CD4-positive, alpha-beta T cell treated with Interleukin-1 beta for 1 hour (primary cell): Measurements from ENCODE around the gene NUP214.
"Not testable (repeated sequence)": the region's sequence is repeated elsewhere in the genome, so short reads cannot be mapped to it uniquely, and the experiment has no call there.

Experiments
- DNase-seq, 2 donors: peaks; one replicate each; pipeline ENCODE4 v3.0.0-alpha.2; 2020 to 2022

Gene NUP214

DNA sequence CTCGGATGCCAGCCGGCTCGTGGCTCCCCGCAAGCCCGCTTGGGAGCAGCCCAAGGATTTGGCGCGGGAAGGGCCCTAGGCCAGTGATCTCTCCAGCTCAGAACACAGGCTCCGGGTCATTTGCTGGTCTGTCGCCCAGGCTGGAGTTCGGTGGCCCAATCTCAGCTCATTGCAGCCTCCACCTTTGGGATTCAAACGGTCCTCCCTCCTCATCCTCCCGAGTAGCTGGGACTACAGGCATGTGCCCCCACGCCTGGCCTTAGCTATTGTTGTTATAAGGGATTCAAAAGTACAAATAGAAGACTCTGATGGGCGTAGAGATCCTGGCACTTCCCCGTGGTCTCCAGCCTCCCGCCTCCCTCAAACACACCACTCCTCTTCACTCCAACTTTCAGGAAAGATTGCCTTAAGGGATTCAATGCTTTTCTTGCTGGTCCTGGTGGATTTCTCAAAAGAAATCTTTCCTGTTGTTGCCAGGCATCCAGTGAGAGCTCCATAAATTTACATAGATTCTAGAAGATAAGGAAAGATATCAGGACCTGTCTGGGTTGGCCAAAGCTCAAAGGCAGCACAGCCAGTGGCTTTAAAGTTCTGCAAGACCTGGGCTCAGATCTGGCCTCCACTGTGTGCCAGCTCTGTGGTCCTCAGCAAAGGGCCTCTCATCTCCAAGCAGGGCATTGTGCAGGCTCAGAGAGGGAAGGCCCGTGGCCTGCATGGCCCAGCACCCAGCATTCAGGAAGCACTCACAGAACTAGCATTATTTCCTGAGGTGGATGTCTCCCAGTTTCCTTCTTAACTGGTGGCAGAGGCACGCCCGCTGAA, 28.0 kb upstream of the NUP214 start:
- DNase-seq = no peak

DNA sequence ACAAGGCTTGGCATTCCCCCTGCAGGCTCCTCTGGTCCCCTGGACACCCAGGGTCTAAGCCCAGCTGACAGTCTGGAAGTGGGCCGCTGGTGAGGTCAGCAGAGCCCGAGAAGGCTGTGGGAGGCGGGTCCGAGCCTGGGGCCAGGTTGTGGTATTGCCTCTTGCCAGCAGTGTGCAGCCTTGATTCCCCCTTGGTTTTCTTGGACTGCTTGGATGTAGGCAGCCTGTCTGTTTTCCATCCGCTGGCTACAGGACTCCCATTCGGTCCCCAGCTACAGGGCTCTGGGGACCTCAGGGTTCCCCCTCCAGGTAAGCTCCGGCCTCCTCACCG, 27.5 kb upstream of the NUP214 start:
- DNase-seq = no peak

DNA sequence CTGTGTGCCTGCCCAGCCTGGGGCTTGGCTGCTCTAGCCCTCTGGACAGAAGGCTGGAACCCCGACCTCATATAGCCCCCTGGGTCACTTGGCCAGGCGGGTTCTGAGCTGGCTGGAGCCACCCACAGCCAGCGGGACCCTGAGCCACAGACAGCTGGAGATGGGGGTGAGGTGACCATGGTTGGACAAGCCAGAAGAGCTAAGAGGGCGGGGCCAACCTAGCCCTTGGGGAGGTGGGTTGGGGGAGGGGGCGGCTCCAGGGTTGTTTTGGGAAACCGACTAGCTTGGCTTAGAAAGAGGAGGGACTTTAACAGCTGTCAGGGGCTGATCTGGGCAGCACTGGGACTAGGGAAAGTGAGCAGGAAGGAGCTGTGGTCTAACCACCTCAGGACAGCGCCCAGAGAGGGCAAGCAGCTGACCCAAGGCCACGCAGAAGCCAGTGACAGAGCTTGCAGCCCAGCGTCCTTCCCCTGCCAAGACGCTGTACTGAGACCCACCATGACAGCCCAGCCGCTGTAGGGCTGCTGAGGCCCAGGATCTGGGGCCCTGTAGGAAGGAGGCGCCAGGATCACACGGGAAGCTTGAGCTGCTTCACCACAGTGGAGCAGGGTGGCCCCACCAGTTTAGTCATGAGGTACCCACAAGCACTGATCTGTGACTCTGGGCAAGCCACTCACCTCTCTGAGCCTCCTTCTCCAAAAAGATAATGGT, 26.8 kb upstream of the NUP214 start:
- DNase-seq = no peak

DNA sequence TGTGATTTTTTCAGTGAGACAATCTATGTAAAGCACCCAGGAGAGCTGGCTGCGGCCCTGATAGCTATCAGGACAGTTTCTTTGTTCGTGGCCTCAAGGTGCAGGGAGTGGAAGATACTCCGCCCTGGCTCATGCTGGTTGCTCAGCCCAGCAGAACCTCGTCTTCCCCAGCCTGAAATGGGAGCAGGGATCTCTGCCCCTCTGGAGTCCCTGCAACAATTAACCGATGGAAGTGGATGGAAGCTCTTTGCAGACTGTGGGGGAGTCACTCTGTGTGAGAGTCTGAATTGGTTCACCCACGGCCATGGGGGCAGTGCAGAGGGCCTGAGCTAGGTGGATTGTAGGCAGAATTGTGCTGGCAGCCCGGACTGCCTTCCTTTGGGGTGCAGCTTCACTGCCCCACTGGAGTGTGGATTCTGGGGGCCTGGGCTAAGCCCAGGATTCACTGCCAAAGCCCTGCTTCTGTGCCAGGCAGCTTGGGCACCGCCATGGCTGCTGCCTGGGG, 26.2 kb upstream of the NUP214 start:
- no peak for DNase-seq

DNA sequence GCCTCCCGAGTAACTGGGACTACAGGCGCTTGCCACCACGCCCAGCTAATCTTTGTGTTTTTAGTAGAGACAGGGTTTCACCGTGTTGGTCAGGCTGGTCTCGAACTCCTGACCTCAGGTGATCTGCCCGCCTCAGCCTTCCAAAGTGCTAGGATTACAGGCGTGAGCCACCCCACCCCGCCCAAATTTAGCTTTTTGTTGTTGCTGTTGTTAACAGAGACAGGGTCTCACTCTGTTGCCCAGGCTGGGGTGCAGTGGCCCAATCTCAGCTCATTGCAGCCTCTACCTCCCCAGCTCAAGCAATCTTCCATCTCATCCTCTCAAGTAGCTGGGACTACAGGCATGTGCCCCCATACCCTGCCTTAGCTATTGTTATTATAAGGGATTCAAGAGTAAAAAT, 25.5 kb upstream of the NUP214 start:
- DNase-seq = not testable (repeated sequence)

DNA sequence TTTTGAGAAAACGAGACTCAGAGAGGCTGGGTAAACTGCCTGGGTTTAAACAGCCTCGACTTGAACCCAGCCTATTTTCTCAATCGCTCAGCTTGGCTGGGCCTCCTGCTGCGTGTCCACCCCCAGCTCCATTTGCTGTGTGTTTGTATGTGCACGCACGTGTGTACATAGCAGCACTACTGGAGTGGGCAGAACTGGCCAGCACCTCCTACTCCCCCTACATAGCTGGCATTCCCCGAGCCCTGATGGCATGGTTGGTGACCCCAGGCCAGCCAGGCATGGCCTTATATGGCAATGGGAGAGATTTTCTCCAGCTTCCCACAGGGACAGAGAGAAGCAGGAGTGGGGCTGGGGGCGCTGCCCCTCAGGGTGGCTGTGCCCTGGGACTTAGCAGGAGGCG, 24.9 kb upstream of the NUP214 start:
- no peak for DNase-seq

DNA sequence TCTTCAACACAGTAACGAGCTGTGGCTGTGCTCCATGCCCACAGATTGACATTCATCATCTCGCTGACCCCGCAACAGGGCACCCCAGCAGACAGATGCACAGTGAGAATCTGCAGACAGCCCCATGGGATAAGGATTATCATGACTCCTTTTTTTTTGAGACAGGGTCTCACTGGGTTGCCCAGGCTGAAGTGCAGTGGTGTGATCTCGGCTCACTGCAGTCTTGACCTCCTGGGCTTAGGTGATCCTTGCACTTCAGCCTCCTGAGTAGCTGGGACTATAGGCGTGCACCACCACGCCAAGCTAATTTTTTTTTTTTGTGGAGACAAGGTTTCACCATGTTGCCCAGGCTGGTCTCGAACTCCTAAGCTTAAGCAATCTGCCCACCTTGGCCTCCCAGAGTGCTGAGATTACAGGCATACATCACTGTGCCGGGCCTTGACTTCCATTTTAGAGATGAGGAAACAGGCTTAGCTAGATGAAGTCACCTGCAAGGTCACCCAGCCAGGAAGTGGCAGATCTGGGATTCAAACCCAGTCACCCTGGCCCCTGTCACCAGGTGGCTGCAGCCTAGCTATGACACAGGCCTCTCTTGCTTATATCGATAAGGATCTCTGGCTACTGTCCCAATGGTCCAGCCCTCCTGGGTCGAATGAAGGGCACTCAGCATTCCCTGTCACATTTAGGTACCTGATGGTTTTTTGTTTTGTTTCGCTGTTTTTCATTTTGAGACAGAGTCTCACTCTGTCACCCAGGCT, 24.0 kb upstream of the NUP214 start:
- DNase-seq = no peak

DNA sequence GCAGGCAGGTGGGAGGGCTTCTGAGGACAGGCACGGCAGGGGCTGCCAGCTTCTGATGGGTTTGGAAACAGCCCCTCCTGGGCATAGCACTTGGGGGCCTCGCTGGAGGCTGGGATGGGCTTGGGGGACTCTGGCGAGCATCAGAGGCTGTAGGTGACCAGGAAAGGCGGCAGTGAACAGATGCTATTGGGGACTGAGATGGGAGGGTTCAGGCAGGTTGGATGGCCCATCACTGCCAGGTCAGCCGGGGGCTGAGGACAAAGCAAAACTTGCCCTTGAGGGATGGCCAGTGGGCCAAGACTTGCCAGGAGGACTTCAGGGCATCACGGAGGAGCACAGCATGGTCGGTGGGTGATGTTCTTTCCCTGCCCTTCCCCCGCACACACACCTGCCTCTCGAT, 22.4 kb upstream of the NUP214 start:
- DNase-seq = no peak

DNA sequence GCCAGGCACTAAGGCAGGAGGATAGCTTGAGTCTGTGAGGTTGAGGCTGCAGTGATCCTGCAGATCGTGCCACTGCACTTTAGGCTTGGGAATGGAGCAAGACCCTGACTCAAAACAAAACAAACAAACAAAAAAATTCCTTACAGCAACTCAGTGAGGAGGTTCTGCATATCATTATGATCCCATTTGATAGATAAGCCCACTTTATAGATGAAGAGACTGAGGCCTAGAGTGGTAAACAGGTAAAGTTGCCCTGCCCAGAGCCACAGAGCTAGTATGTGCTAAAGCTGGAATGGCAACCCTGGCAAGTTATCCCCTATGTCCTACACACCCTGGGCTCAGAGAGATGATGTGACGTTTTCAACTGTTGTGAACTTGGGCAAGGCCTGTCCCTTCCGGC, 21.9 kb upstream of the NUP214 start:
- no peak for DNase-seq

DNA sequence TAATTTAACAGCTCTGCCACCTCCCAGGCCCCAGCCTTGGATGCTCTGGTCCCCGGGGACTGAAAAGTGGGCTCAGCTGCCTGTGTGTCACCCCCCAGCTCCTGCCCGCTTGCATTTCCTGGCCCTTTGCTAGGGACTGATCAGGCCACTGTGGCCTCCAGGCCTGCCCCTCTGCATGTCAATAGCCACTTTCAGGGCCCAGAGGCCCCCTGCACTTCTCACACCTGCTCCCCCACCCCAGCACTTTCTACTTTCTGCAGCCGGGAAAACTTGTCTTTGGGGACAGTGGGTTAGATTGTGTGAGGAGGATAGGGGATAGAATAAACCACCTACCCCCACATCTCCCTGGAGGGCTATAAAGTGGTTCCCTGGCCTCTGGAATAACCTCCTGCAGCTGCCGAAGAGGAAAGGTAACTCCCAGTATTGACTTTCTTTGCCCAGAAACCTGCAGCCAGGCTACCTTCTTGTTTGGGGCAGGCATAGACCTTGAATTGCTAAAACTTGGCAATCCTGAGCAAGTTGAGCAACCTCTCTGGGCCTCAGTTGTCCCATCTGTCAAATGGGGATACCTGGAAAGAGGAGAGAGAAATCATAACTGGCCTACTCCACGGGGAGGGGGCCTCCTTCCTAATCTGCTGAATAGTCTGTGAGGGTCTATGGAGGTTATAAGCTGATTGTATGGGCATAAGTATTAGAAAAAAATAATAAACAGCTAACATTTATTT, 21.2 kb upstream of the NUP214 start:
- no peak for DNase-seq

DNA sequence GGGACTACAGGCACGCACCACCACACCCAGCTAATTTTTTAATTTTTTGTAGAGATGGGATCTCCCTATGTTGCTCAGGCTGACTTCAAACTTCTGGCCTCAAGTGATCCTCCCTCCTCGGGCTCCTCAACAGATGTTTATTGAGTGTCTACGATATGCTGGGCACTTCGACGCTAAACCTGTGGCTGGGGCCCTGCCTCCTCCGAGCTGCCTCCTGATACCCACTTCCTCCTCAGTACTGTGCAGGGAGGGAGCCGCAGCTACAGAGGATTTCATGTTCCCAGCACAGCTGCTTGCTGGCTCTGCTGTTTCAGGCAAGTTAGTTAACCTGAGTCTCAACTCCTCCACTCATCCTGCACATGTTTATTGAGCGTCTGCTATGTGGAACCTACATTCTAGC, 19.4 kb upstream of the NUP214 start:
- DNase-seq = no peak

DNA sequence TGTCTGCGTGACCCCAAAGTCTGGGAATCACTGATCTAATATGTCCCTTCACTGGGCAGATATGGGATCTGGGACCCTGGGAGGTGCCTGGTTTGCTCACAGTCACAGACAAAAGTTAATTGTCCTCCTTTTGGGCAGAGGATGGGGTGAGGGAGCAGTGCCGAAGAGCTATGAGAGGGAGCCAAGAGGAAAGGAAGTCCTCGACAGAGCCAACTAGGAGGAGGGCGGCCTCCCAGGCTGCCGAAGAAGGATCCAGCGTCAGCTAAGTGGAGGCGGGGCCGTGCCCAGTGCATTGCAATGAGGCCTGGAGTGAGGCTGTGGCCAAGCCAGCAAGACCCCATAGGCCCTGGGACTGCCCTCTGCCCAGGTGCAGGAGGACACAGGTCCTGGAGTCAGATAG, 17.6 kb upstream of the NUP214 start:
- DNase-seq = no peak

DNA sequence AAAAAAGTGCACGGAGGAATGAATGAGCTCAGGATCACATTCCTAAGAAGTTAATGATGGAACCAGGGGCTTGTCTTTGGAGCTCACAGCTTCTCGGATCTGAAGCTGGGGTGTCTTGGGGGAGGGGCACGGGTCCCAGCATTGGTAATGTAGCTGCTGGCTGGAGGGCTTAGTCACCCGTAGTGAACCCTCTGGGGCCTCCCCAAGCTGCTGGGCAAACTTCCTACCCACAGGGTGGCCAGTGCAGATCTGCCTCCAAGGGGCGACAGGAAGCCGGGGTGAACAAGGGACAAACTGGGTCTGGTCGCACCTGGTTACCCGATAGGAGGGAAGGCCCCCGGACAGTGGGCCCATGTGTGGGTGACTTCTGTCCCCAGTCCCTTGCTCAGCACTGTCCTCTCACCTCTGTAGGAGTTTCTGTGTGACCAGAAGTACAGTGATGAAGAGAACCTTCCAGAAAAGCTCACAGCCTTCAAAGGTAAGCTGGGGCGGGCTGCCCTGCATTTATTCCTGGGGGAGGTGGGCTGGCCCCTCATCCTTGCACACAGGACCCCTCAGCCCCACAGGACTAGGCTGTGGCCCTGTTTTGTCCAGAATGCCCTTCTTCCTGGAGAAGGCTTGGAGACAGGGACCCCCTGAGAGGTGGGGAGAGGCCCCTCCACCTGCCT, 14.1 kb upstream of the NUP214 start:
- no peak for DNase-seq

DNA sequence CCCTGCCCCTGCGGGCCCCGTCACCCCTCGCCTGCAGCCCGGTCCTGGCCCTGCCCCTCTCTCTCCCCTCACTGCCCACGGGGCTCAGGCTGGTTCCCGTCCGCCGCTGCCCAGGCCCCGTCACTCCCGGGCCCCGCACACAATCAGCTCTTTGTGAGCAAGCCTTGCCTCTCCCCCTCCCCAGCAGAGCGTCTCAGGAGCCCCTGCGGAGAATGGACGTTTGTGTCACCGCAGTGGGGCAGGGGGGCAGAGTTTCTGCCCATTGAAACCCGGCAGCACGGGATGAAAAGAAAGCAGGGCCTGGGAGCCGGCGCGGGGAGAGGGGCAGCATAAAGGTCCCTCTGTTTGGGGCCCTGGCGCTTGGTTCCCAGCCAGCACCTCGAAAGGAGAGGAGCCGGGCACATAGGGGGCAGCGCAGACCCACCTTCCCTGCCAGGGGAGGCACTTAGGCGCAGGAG, 13.5 kb upstream of the NUP214 start:
- DNase-seq = no peak

DNA sequence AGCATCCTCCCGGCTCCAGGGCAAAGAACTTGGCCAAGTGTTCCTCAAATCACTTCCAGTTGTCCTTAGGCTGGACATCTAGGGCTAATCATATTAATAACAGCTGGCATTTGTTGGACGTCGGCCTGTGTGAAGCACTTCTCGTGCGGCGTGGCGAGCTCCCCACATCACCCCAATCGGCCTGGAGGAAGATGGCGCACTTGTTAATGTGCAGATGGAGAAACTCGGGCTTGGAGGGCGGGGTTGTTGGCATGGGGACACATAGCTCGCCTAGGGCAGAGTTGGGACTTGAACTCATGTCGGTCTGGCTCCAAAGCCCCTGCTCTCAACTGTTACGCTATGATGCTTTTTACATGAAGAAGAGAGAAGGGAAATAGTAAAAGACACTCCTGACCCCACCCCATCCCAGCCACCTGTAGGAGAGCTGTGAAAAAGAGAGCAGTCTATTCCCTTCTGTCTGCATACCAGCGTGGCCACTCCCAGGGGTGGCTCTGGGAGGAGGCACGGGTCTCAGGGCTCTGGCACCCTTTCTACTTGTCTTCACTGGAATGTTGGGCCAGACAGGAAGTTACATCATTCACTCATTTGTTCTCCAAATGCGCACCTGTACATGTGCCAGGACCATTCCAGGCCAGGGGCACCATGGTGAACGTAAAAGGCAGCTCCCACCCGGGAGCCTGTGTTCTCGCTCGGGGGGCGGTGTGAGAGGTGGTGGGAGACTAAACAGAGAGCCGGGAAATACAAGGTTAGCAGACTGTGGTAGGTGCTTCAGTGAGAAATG, 12.8 kb upstream of the NUP214 start:
- DNase-seq = no peak

DNA sequence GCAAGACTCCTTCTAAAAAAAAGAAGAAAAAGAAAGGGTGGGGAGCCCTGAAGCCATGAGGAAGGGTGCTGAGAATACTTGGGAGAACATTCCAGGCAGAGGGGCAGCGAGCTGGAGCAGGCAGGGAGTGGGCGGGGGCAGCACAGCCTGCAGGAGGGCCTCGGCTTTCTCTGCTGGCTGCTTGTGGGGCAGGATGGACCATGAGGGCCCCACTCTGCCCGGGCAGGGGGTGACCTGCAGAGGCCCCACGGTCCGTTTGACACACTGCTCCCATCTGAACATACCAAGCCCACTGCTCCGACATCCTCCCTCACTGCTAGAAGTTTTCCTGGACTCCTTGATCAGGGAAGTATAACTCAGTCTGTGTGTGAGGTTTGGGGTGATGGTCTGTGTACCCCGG, 11.7 kb upstream of the NUP214 start:
- DNase-seq = no peak

DNA sequence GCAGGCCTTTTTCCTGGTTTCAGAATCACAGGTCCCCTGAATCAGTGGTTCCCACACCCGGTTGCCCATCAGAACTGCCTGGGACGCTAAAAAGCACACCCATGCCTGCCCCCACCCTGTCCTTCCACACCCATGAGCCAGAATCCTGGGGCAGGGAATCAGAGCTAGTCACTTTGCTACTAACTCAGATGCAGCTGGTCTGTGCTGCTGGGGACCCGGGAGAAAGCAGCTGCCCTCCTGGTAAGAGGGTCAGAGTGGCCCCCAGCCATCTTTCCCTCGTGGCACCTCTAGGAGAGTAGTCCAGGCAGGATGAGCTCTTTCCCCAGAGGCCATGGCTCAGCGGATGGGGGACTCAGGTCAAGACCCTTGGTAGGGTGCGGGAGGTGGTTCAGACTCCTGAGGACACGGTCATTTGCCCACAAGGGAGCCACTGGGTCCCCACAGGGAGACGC, 11.3 kb upstream of the NUP214 start:
- no peak for DNase-seq

DNA sequence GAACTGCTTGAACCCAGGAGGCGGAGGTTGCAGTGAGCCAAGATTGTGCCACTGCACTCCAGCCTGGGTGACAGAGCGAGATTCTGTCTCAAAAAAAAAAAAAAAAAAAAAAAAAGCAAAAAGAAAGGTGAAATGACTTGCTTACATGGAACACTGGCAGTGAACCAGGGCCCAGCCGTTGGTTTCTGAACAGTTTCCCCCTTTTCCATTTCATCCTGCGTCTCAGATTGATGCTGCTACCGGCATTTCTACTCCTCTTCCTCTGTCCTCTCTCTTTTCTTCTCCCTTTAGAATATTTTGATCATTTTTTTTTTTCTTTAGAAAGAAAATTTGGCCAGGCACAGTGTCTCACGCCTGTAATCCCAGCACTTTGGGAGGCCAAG, 10.0 kb upstream of the NUP214 start:
- not testable (repeated sequence) for DNase-seq

DNA sequence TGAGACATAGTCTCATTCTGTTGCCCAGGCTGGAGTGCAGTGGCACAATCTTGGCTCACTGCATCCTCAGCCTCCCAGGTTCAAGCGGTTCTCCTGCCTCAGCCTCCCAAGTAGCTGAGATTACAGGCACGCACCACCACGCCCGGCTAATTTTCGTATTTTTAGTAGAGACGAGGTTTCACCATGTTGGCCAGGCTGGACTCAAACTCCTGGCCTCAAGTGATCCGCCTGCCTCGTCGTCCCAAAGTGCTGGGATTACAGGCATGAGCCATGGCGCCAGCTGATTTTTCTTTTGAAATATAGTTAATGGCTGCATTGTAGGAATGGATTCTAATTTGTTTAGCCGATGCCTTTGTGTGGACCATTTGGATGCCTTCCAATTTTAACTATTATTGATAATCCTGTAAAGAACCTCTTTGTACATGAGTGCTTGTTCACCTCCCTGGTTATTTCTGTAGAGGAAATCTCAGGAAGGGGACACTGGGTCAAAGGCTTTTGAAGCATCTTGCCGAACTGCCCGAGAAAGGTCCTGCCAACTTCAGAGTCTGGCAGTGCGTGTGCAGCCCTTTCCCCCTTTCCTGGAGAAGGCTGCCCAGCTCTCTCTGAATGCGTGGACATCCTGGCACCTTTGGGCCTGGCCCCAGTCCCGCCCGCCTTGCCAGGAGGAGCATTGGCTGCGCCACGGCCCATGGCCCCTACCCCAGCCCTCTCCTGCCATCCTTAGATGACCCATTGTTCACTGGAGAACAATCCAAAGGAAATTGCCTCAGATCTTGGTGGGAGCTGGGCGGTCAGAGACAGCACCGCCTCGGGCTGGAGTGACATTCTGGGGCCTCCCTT, 8.9 kb upstream of the NUP214 start:
- DNase-seq = no peak

DNA sequence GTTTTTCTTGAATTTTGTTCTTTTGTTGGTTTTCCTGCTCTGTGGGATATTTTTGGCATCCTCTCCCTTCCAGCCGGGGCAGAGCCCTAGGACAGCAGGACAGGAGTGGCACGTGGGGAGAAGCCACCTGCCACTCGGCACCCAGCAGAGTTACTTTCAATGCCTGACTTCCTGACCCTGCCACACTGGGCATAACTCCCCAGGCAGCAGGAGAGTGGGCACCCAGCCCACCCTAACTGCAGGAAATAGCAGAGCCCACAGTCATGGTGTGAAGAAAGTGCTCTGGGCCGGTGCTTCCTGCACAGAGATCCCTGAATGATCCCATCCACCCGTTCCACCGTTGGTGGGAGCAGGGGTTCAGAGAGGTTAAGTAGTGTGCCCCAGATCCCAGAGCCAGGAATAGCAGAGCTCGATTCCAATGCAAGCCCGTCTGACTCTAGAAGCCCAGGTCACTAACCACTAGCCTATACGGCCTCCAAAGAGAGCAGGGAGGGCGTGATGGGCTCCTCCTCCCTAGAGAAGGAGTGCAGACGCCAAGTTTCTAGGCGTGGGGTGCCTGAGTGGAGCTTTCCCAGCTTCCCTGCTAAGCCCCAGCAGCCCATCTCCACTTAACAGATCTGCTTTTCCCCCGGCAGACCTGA, 8.1 kb upstream of the NUP214 start:
- no peak for DNase-seq
